COLO829 (cell line): ENCODE measurements around the gene OTP.

ENCODE experiments used
- DNase-seq: peaks from one replicate; pipeline ENCODE4 v3.0.0; 2012; ENCODE audit warnings: low spot score

Gene OTP

DNA sequence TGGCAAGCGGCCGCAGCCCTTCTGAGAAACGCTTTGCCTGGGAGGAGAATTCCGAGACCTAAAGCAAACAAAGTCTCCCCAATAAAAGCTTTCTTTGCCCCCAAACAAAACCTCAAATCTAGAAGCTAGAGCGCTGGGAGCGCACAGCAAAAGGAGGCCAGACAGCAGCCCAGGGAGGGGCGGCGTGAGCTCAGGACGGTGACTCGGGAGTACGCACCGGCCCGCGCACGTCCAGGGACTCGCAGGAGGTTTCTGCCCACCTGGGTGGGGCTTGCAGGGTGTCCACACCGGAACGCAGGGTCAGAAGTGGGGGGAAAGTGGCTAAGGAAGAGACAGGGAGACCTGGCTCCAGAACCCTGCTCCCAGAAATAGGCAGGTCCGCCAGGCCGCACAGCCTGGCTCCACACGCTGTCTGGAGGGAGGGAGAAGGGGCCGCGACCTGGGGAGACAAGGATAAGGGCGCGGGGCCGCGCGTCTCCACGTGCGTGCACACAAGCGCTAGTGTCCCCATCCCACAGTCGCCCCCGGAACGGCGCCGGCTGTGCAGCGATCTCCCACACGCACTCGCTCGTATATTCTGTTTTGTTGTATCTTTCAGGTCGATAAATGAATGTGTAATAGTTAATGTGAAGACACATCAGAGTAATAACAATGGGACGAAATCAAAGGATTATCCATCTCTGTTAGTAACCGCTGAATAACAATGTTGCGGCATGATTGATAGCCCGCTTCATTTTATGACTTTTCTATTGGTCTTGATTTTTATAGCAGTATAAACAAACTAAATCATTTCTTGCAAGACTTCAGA is 2.3 kb upstream of the OTP start:
- no peak for DNase-seq

- DNase-seq, result no peak
These were observed 504 bp upstream of the OTP start for GRCh38 chr5:77638763-77639671.

DNA sequence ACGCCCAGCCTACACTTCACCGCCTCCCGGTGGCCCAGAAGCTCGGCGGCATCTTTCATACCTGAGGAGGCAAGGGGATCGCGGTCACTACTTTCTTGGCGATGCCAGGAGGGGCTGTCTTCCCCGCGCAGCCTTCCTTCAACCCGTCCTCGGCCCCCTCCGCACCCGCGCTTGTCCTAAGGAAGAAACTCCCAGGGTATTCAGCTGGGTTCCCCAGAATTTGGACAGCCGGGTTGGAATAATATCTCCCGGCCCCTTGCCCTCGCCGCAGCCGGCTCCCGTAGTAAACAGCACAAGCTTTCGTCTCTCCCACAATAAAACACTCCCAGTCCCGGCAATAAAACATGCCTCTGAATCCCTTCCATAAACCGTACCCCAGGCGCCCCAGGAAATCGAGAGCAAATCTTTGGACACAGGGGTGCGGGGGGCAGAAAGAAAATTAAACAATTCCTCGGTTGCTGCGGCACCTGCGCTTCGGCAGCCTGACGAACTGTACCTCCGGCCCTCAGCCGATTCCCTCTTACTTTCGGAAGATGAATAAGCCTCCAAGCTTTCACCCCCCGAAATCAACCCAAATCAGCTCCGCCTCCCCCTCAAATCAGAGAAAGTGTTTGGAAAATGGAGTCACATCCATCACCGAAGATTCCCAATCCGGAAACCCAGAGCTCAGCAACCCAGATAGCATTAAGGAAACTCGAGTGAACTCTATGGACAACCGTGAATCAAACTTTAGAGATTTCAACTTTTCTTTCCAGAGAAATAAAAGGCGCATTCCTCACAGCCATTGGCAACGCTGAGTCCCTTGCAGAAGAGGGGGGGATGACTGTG is 1.1 kb downstream of the OTP start:
- no peak for DNase-seq

GRCh38 chr5:77636641-77637169 is 1.8 kb downstream of the OTP start:
- DNase-seq, result no peak

GRCh38 chr5:77635917-77636640 is 2.4 kb downstream of the OTP start:
- DNase-seq, result no peak

GRCh38 chr5:77635067-77635916 is 3.2 kb downstream of the OTP start:
- no peak for DNase-seq

GRCh38 chr5:77633709-77634108 is 4.8 kb downstream of the OTP start:
- DNase-seq, result no peak

DNA sequence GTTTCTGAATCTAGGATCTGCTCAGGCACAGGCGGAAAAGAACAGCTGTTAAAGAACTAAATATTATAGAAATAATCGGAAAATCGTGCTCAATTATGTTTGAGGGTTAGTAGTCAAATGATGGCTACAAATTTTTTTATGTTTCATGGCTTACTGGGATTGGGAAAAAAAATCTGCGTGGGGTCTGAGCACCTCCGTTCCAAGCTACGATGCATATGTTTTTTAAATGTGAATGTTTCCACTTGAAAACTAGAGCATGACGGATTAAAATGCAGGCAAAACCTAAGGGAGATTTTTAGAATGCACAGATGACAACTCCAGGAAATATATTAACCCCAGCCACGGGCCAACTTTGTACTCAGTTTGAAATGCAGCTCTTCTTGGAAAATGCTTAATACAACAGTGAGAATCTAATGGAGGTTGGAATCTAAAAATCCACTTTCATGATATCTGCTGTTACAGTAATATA is 5.3 kb downstream of the OTP start:
- no peak for DNase-seq

GRCh38 chr5:77632526-77633206 is 5.8 kb downstream of the OTP start:
- no peak for DNase-seq

GRCh38 chr5:77630114-77630680 is 8.3 kb downstream of the OTP start:
- DNase-seq, result no peak

DNA sequence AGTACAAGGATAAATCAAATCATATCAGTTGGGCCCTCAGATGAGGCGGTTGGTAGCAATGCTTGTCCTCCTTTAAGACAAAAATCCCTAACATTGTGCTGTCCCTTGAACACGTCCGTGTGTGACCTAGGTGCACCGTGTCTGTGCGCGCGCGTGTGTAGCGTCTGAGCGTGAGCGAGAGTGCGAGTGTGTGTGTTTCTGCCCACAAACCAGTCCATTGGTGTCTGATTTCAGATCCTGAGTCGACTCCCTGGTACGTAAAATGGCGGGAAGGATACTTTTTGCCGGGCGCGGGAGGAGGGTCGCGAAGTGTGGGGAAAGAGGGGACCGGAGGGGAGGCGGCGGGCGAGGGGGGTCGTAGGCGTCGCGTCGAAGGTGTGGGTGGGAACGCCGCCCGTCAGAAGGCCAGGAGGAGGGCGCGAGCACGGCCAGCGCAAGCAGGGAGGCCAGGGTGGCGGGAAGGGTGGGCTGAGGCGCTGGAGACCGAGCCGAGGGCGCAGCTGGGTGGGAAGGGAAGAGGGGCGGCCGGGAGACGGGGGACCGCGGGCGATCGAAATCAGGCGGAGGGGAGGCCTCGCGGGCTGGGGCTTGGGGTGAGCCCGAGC is 8.9 kb downstream of the OTP start:
- DNase-seq, result no peak

DNA sequence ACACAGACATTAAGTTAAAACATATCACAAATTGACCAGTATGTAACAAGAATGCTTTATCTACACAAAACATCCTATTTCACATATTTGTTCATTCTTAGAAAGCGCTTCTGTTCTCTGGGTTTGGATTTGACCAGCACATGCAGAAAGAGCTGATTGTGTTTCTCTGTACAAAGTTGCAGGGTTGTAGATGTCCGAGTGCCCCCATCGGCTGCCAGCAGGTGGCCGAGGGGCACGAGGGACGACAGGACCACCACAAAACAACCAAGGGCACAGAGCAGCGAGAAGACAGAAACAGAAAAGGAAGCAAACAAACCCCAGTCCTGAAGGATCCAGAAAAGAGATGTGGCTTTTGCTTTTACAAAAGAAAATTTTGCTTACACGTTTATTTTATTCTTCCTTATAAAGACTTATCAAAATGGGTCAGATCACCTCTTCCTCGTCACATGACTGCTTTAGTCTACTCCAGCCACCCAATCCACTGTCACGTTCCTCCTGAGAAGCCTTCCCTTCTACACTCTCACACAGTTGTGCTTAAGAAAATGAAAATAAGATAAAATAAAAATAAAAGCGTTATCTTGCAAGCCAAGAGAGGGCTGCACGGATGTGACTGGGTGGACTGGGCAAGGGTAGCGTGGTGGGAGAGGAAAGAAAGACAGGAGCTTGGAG is 9.5 kb downstream of the OTP start:
- DNase-seq, result no peak

DNA sequence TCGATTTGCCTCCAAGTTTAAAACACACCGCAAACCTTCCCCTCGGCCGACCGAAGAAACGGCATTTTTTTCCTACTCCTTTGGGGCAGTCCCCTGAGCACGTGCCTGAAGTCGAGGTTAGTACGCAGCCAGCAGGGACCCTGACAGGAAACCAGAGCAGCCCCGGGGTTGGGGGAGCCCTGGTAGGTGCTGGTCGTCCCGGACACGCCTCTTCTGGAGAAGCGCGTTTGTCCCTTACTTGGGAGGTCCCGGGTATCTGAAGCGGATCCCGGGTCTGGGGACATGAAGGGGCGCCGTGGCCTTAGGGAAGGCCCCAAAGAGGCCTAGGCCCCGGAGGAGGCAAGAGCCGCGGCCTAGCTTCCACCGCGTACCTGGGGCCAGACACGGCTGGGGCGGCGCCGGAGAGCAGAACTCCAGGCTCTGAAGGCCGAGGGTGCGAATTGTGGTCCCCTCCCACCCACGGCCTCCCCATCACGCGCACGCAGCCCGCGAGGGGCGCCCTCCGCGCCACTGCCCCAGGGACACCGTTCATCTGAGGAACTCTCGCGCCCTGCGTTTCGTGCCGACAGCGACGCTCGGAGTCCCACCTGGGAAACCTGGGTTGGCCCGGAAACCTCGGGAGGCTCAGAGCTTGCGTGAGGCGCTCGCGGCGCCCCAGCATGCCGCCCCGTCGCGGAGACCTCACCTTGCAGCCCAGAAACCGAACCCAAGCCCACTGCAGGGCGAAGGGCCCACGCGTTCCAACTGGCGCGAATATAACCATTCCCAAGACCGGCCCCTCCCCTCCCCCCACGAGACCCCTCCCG is 10.4 kb downstream of the OTP start:
- DNase-seq, result no peak

DNA sequence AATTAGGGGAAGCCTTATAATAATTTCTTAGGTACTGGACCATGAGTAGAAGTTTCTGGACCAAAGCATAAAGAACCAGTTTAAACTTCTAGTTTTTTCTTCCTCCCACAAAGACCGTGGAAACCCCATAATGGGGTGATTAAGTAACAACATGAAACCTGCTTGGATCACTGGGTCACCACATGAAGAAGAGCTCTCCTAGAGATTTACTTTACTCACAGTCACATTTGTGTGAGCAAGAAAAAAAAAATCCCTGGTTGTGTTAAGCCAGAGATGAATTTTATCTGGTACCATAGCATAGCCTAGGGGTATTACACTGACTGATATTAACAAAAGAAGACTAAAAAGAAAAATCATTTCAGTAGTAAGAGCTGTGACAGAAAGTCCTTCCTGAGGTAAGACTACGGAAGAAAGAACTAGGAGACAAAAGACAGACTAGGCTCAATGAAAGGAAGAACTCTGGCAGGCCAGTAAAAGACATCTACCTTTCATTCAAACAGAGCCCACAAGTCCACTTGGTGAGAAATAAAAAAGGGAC is 15.2 kb downstream of the OTP start:
- DNase-seq, result no peak

- DNase-seq, result no peak
These were observed 17.1 kb downstream of the OTP start for GRCh38 chr5:77621440-77621839.

- no peak for DNase-seq
These were observed 18.1 kb downstream of the OTP start for GRCh38 chr5:77620405-77620804.

DNA sequence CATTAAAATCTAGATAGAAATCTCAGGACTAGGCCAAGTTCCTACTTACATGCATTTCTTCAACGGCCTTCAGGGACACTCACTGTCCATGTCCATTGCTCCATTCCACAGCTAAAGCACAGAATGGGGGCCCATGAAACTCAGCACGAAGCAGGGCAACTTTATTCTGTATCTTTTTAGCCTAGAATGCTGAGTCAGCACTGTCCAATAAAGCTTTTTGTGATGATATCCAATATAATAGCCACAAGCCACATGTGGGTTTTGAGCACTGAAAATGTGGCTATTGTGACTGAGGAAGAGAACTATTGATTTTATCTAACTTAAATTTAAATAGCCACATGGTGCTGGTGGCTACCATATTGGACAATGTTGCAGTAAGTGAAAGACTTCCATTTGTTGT is 21.6 kb downstream of the OTP start:
- no peak for DNase-seq
